ENCODE measurements around the gene CA9.

CA9 gene

GRCh38 chr9:35696520-35697215, 22.9 kb downstream of the CA9 start:
- DNase-seq, result peak; percentile 49

DNA sequence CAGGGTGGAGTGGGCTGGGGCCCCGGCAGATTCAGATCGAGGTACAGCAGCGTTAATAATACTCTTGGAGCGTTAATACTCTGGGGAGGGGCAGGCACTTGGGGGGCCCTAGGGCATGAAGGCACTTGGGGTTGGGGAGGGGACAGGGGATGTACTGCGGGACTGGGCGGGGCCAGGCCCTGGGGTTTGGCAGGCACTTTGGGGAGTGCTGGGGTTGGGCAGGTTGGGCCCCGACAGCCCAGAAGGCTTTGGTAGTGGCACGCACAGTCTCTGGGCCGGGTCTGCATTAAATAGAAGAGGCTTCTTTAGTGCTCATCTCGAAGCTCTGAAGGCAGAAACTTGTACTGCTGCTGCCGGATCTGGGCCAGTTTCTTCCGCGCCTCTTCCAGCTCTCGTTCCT, 23.8 kb downstream of the CA9 start:
- no peak for DNase-seq

- DNase-seq, result no peak
These were observed 24.5 kb downstream of the CA9 start for GRCh38 chr9:35698231-35698630.

- DNase-seq, result no peak
These were observed 26.3 kb downstream of the CA9 start for GRCh38 chr9:35700031-35700430.

DNA sequence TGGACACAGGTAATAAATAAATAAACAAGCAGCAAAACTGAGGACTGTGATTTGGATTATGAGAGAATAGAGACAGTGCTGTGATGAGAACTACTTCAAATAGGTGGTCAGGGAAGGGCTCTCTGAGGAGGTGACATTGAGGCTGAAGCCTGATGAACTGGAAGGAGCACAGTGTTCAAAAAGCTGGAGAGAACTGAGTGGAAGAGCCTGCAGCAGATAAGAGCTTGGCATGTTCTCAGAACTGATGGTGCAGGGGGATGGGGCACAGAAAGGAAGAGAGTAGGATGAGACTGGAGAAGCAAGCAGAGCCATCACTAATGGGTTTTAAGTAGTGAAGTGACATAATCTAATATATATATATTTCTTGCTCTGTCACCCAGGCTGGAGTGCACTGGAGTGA, 27.2 kb downstream of the CA9 start:
- DNase-seq, result no peak

GRCh38 chr9:35702696-35703095, 29.0 kb downstream of the CA9 start:
- DNase-seq, result no peak

DNA sequence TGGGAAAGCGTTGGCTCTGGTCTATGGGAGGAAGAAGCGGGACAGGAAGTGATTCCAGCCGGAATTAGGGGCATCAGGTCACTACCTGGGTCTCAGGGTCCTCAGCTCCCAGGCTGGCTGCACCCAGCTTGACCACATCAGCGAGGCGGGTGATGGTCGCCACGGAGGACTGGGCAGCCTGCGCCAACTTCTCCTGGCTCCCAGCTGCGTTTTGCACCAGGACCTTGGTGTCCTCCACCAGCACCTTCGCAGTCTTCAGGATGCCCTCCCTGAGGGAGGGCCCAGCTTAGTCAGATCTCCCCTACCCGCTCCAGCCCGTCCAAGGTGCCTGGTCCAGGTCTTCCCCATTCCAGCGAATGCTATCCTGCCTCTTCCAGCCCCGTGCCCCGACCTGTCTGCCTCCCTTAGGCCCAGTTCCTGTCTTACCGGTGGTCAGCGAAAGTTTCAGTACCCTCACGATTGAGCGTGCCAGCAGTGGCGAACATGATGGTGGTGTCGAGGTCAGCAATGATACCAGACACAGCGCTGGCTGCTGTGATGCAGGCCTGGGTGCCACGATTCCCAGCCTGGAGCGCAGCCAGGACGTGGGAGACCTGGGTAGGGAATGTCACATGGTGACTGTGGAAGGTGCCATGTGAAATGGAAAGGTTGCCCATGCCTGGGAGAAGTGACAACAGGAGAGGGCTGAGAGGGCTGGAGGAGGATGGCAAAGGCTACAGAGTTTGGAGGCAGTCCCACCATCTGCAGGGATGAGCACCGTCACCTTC, 30.4 kb downstream of the CA9 start:
- no peak for DNase-seq

DNA sequence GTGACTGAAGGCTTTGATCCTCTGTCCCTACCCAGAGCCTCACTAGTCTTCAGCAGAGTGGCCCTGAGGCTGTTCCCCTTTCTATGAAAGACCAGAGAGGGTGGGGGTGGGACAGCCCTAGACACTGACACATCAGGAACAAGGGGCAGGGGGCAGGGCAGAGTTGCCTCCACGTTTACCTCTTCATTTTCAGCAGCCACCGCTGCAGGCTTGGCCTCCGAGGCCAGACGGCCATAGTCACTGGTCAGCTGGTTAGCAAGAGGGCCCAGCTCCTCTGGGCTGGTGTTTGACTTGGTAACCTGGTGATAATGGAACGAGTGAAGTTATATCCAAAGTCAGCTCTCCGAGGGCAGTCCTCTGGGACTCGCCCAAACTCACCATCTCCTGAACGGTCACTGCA, 31.6 kb downstream of the CA9 start:
- DNase-seq, result no peak

DNA sequence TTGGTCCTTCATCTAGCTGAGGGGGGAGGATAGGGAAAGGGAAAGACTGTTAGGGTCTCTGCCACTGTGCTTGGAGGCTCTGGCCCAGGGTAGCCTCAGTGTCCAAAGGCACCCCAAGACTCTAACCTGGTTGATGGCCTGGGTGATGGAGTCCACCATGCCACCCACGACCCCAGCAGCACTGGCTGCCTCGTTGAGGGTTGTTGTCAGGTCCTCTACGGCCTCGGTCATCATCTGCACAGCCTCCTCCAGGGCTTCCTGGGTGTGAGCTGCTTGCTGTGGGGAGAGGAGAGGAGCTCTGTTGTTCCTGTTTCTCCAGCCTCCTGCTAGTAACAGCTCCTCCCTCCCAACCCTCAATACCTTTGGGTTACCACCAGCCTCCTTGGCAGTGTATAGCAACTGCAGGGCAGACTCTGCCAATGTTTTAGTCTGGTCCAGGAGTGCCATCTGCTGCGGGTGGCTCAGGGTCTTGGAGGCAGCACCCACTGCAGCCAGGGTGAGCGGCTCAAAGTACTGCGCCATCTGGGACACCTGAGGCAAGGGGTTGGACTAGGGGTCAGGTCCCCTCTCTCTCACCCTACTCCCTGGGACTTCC, 32.2 kb downstream of the CA9 start:
- DNase-seq, result no peak

- DNase-seq, result no peak
These were observed 33.2 kb downstream of the CA9 start for GRCh38 chr9:35706951-35707350.

DNA sequence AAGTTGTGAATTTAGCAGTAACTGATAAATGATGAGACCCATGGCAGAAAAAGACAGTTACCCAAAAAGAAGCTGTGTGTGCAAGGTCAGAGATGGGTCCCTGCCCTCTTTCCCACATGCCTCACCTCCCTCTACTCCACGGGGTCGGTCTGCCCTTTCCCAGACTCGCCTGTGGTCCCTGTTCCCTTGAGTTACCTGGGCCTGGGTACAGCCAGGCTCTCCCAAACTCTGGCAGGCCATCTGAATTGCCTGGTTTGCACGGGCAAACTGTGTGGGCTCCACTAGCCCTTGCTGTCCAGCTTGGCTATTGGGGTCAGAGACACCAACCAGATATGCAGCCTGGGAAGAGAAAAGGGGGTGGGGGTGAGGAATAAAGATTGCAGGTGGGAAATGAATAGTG, 34.4 kb downstream of the CA9 start:
- DNase-seq, result no peak

DNA sequence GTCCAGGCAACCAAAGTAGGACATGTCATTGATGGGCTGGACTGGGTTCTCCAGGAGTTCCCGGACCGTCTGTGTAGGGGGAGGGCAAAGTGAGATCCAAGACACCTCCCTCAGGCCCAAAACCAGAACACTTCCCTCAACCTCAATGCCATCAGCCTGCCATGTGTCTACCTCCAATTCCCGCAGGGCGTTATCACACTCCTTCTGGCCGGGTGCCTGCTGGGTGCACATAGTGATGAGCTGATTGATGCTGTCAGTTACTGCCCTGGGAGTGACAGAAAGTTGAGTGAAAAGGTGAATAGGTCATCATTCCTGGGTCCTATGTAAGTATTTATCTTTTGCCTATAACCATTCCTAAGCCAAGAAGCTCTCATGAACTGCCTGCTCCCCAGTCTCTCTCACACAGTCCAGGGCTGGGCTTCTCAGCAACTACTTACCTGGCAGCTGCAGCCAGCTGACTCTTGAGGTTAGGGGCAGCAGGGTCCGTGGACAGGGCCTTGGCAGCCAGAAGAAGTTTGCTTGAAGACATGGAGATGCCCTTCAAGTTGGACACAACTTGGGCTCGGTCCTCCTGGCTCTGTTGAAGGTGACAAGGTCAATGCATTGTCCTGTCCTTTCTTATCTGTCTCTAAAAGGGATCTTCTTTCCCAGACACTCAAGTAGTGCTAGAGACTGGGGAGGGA, 37.2 kb downstream of the CA9 start:
- no peak for DNase-seq

DNA sequence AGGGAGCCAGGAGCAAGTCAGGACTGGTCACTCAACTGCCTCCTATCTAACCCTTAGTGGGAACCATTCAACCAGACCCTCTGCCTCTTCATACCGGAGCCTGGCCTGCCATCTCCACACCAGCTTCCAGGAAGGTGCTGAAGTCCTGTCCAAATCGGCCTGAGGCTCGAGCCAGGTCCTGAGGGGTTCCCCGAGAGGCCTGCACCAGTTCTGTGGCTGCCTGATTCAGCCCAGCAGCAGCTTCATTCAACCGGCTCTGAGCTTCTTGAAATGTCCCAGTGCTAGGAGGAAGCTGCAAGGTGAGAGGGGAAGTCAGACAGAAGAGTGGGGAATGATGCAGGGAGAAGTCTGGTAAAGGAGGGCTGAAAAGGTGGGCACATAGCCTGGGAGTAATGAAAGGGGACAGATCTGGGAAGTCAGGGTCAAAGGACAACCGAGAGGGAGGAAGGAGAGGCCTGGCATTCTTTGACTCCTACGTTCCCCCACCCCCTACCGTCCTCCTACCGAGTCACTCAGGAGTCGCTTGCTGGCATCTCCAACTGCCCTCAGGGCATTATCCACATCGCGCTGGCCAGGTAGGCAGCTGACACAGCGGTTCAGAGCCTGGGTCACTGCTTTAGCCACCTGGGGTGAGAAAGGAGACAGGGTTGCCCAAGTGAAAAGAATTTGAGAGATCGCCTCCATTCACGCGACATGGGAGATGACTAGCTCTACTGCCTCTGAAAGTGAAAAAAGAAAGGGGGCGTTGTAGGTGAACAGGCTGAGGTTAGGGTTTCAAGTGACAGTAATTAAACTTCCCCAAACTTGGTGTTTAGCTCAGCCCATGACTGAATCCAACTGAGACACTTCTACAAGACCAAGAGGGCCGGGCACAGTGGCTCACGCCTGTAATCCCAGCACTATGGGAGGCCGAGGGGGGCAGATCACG, 38.0 kb downstream of the CA9 start:
- DNase-seq, result no peak

GRCh38 chr9:35712762-35713400, 39.2 kb downstream of the CA9 start:
- no peak for DNase-seq

GRCh38 chr9:35713578-35713977, 39.9 kb downstream of the CA9 start:
- no peak for DNase-seq

DNA sequence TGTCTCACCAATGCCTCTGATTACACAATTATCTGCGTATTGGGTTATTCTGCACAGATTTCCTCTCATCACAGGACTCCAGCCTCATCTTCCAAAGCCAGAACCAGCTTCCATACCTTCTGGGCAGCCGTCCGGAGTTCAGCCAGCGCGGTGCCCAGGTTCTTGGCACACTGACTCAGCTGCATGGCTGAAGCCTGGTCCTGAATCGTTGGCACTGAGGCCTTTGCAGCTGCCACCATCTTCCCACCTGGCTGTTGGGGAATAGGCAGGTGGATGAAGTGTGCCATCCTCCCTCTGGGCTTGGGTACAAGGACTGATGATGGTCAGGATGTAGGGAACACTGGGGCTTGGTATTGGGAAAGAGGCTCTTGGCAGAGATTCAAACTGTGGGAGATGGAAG, 40.4 kb downstream of the CA9 start:
- no peak for DNase-seq

GRCh38 chr9:35714579-35715252, 41.0 kb downstream of the CA9 start:
- DNase-seq, result no peak

DNA sequence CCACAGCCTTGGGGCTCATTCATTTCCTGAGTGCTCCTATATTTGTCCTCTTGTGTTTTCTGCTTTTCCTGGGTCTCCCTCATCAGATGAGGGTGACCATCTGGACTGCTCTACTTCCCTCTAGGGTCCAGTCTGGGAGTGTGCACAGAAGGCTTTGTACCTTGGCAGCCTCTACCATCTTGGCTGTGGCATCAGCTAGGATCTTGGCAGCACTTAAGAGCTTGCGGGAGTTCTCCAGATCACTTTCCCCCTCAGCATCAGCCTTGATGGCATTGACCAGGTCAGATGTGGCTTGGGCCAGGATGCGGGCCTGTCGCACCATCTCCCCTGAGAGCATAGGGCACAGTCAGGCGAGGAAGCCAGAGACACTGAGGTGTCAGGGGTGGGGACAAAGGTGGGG, 42.5 kb downstream of the CA9 start:
- peak; percentile 21 for DNase-seq

GRCh38 chr9:35717132-35717870, 43.6 kb downstream of the CA9 start:
- no peak for DNase-seq

GRCh38 chr9:35718721-35719511, 45.2 kb downstream of the CA9 start:
- no peak for DNase-seq

Data from EL (cell line).